Stomach (tissue), 9 donors: ENCODE measurements around the gene GAD1. TPM values are rescaled to one million over a fixed set of nuclear protein-coding genes. Genes with fewer than 3 reads are reported as not detected.

ENCODE experiments used
- DNase-seq, 2 donors: peaks; one replicate each; pipeline versions ENCODE4 v3.0.0 to v3.0.0-alpha.2; 2013 to 2019
- H3K27ac ChIP-seq, 5 donors: fragments of 200-600 bp in 4 of 5; sonication (generic) in 4 of 5; one replicate each; pipeline ENCODE4 v1.5.1; 2013 to 2019; ENCODE audit warnings: mild to moderate bottlenecking in 1 of 5, moderate library complexity in 1 of 5
- H3K27me3 ChIP-seq, 3 donors: fragments of 200-600 bp; sonication (generic); one replicate each; pipeline ENCODE4 v1.5.1; 2017 to 2019; ENCODE audit warnings: mixed run types in 1 of 3
- H3K36me3 ChIP-seq, 4 donors: fragments of 200-600 bp; sonication (generic); 1 replicate in 3 of 4; 2 replicates in 1 of 4; pipeline ENCODE4 v1.5.1; 2016 to 2019
- H3K4me1 ChIP-seq, 4 donors: fragments of 200-600 bp; sonication (generic); one replicate each; pipeline ENCODE4 v1.5.1; 2016 to 2019
- H3K4me3 ChIP-seq, 4 donors: fragments of 200-600 bp; sonication (generic) in 3 of 4; one replicate each; pipeline ENCODE4 v1.5.1; 2016 to 2019; ENCODE audit warnings: mild to moderate bottlenecking in 1 of 4
- H3K9me3 ChIP-seq, 4 donors: fragments of 200-600 bp; sonication (generic); one replicate each; pipeline ENCODE4 v1.5.1; 2016 to 2019
- EP300 ChIP-seq: sonication (generic); formaldehyde crosslinking; IDR thresholded peaks from one replicate; pipeline ENCODE4 v1.6.1; 2017; ENCODE audit warnings: antibody characterized with exemption
- POLR2A ChIP-seq, 4 donors: fragments of 450-650 bp; IDR thresholded peaks; one replicate each; pipeline ENCODE4 v1.6.1; 2016; ENCODE audit warnings: antibody characterized with exemption in 4 of 4, control low read depth in 2 of 4, mild to moderate bottlenecking in 1 of 4, moderate library complexity in 1 of 4
- POLR2AphosphoS5 ChIP-seq, 3 donors: sonication (generic); formaldehyde crosslinking; IDR thresholded peaks; one replicate each; pipeline ENCODE4 v1.6.1; 2016; ENCODE audit warnings: antibody characterized with exemption in 3 of 3
- WGBS, 5 donors: extraction: QIAGEN DNeasy Blood & Tissue Kit in 3 of 5; methylation state at CpG; one replicate each; pipeline versions ENCODE4 v1.1.5 to v1.1.7; 2013 to 2018; 5-methylcytosine and 5-hydroxymethylcytosine counted together
- intact Hi-C: fragments of 100-400 bp; cut with DNase I; formaldehyde crosslinking; loops from one replicate; pipeline ENCODE4 v1.15.1; 2023; ENCODE audit warnings: low total_unique reads
- polyA plus RNA-seq, 3 donors: library from polyadenylated mRNA; stranded (reverse); fragments of 200-250 nt; gene quantifications; one replicate each; pipeline ENCODE4 v1.2.3, GENCODE V29; 2013
- total RNA-seq, 5 donors: library from RNA; depleted of rRNA; stranded (reverse); fragments of >200 nt; gene quantifications; one replicate each; pipeline versions ENCODE4 v1.1.0 to v1.2.3, GENCODE V29; 2014 to 2016
- TF ChIP-seq, protein P1 (sequence below), 7 experiments: fragments of 450-650 bp in 4 of 7; fragments of 200-600 bp in 3 of 7; sonication (generic) in 3 of 7; IDR thresholded peaks; one replicate each; pipeline ENCODE4 v1.5.1; 2016 to 2019; ENCODE audit warnings: antibody characterized with exemption in 7 of 7, control low read depth in 2 of 7, mild to moderate bottlenecking in 1 of 7
- donor health status: healthy with polysubstance abuse.
- donor health status: Bipolar disorder and iron deficiency.
- donor health status: healthy.

Gene GAD1
- total and polyA plus RNA-seq, 8 donors, result 0.38 to 2.4 (median 0.81) TPM; not detected in 5

- no peak overlapping the region for H3K4me3 ChIP-seq
- peak in 1 of 2 donors; percentile 93 for DNase-seq
- H3K9me3 ChIP-seq, result no peaks in the 10 kb centered on the region
- intact Hi-C loops, result loop anchor here (10.0 kb wide), 2 partner anchors 98 to 448 kb away; partner anchors contain the start of gene SP5
- H3K27me3 ChIP-seq, result peaks cover 27 to 69% (median 51%) of the 10 kb centered on the region in 3 donors
- 2 to 6% (median 4%) methylated on average over 14 of the region's 14 CpGs for WGBS, 5 donors
- H3K27ac ChIP-seq, result no peak overlapping the region
- no peaks in the 10 kb centered on the region for H3K36me3 ChIP-seq
- H3K4me1 ChIP-seq, result peaks cover 29 to 46% (median 40%) of the 10 kb centered on the region in 4 donors
- TF ChIP-seq POLR2AphosphoS5 (IDR thresholded peaks at IDR 0.05), result no peak
- TF ChIP-seq, protein P1, sequence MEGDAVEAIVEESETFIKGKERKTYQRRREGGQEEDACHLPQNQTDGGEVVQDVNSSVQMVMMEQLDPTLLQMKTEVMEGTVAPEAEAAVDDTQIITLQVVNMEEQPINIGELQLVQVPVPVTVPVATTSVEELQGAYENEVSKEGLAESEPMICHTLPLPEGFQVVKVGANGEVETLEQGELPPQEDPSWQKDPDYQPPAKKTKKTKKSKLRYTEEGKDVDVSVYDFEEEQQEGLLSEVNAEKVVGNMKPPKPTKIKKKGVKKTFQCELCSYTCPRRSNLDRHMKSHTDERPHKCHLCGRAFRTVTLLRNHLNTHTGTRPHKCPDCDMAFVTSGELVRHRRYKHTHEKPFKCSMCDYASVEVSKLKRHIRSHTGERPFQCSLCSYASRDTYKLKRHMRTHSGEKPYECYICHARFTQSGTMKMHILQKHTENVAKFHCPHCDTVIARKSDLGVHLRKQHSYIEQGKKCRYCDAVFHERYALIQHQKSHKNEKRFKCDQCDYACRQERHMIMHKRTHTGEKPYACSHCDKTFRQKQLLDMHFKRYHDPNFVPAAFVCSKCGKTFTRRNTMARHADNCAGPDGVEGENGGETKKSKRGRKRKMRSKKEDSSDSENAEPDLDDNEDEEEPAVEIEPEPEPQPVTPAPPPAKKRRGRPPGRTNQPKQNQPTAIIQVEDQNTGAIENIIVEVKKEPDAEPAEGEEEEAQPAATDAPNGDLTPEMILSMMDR (IDR thresholded peaks at IDR 0.05), result peak in 5 of 7 experiments; percentile 26 to 78 (median 69)
Observed at GRCh38 chr2:170812710-170813600, 3.7 kb upstream of the GAD1 start.

GRCh38 chr2:170813611-170814532 lies 2.8 kb upstream of the GAD1 start:
- TF ChIP-seq, protein P1 (IDR thresholded peaks at IDR 0.05), result no peak
- WGBS, 5 donors, result 6 to 9% (median 6%) methylated on average over 41 of the region's 41 CpGs
- peak in 1 of 2 donors; percentile 89 for DNase-seq
- no peak overlapping the region for H3K4me3 ChIP-seq
- H3K4me1 ChIP-seq, result peaks cover 38 to 55% (median 49%) of the 10 kb centered on the region in 4 donors
- no peaks in the 10 kb centered on the region for H3K9me3 ChIP-seq
- no peaks in the 10 kb centered on the region for H3K36me3 ChIP-seq
- intact Hi-C loops, result loop anchor here (10.0 kb wide), 2 partner anchors 99 to 449 kb away; partner anchors contain the start of gene SP5
- H3K27ac ChIP-seq, result no peak overlapping the region
- peaks cover 35 to 78% (median 60%) of the 10 kb centered on the region in 3 donors for H3K27me3 ChIP-seq

GRCh38 chr2:170814533-170815230 lies 2.0 kb upstream of the GAD1 start:
- no peaks in the 10 kb centered on the region for H3K36me3 ChIP-seq
- peak in 1 of 2 donors; percentile 12 for DNase-seq
- H3K4me3 ChIP-seq, result no peak overlapping the region
- H3K27me3 ChIP-seq, result peaks cover 41 to 85% (median 68%) of the 10 kb centered on the region in 3 donors
- TF ChIP-seq EP300, result no peak
- no peak for TF ChIP-seq POLR2AphosphoS5 (IDR thresholded peaks at IDR 0.05)
- TF ChIP-seq, protein P1 (IDR thresholded peaks at IDR 0.05), result no peak
- TF ChIP-seq POLR2A (IDR thresholded peaks at IDR 0.05), result no peak
- intact Hi-C loops, result loop anchor here (5.0 to 10.0 kb wide), 3 partner anchors 100 to 450 kb away; partner anchors contain the start of gene SP5
- H3K9me3 ChIP-seq, result no peaks in the 10 kb centered on the region
- H3K27ac ChIP-seq, result no peak overlapping the region
- peaks cover 41 to 60% (median 52%) of the 10 kb centered on the region in 4 donors for H3K4me1 ChIP-seq
- 13 to 25% (median 14%) methylated on average over 18 to 31 of the region's 31 CpGs for WGBS, 5 donors
